H9 (cell line): ENCODE measurements around the gene ZFPM1. TPM values are rescaled to one million over a fixed set of nuclear protein-coding genes. Genes with fewer than 3 reads are reported as not detected.

ENCODE experiments used
- DNase-seq: peaks from one replicate; pipeline ENCODE4 v3.0.0-alpha.2; 2017
- H2AFZ ChIP-seq: one replicate; pipeline ENCODE4 v1.6.1; 2013; ENCODE audit warnings: mild to moderate bottlenecking, low read length, control low read depth, moderate library complexity
- H2AK5ac ChIP-seq: 2 replicates; pipeline ENCODE4 v1.6.1; 2013; ENCODE audit warnings: low read length, control low read depth, mixed read lengths; ENCODE audit not compliant: insufficient read length
- H2BK120ac ChIP-seq: one replicate; pipeline ENCODE4 v1.6.1; 2013; ENCODE audit warnings: low read depth, mild to moderate bottlenecking, low read length, control low read depth, inconsistent platforms; ENCODE audit not compliant: poor library complexity, severe bottlenecking
- H2BK12ac ChIP-seq: 2 replicates; pipeline ENCODE4 v1.6.1; 2013; ENCODE audit warnings: low read length, control low read depth, mixed read lengths, low read depth; ENCODE audit not compliant: insufficient read length
- H2BK15ac ChIP-seq: 2 replicates; pipeline ENCODE4 v1.6.1; 2013; ENCODE audit warnings: low read depth, low read length, control low read depth
- H2BK20ac ChIP-seq: one replicate; pipeline ENCODE4 v1.6.1; 2013; ENCODE audit warnings: low read depth, mild to moderate bottlenecking, low read length, control low read depth, inconsistent platforms; ENCODE audit not compliant: poor library complexity, severe bottlenecking
- H2BK5ac ChIP-seq: 2 replicates; pipeline ENCODE4 v1.6.1; 2013; ENCODE audit warnings: low read length, control low read depth, mixed read lengths; ENCODE audit not compliant: insufficient read length
- H3K14ac ChIP-seq: 2 replicates; pipeline ENCODE4 v1.6.1; 2013; ENCODE audit warnings: low read length, control low read depth; ENCODE audit not compliant: insufficient read depth
- H3K18ac ChIP-seq: 2 replicates; pipeline ENCODE4 v1.6.1; 2013; ENCODE audit warnings: low read depth, mild to moderate bottlenecking, mixed read lengths, low read length, control low read depth; ENCODE audit not compliant: insufficient read length
- H3K23ac ChIP-seq: 2 replicates; pipeline ENCODE4 v1.6.1; 2013; ENCODE audit warnings: low read length, control low read depth, mixed read lengths, low read depth; ENCODE audit not compliant: insufficient read length
- H3K23me2 ChIP-seq: 2 replicates; pipeline ENCODE4 v1.6.1; 2013; ENCODE audit warnings: low read depth, mild to moderate bottlenecking, mixed read lengths, low read length, control low read depth; ENCODE audit not compliant: insufficient read length, poor library complexity, severe bottlenecking
- H3K27ac ChIP-seq: 2 replicates; pipeline ENCODE4 v1.5.1; 2013; ENCODE audit warnings: low read length, control low read depth, mixed read lengths, low read depth; ENCODE audit not compliant: insufficient read length
- H3K27me3 ChIP-seq: 2 replicates; pipeline ENCODE4 v1.6.1; 2013; ENCODE audit warnings: low read length, control low read depth, inconsistent platforms; ENCODE audit not compliant: insufficient read depth
- H3K4ac ChIP-seq: 2 replicates; pipeline ENCODE4 v1.6.1; 2013; ENCODE audit warnings: low read depth, mild to moderate bottlenecking, control low read depth, inconsistent platforms, low read length, moderate library complexity
- H3K4me1 ChIP-seq: 2 replicates; pipeline ENCODE4 v1.6.1; 2013; ENCODE audit warnings: low read length, control low read depth, inconsistent platforms; ENCODE audit not compliant: insufficient read depth
- H3K4me2 ChIP-seq: 2 replicates; pipeline ENCODE4 v1.6.1; 2013; ENCODE audit warnings: low read length, control low read depth, mixed read lengths; ENCODE audit not compliant: insufficient read length, insufficient read depth
- H3K56ac ChIP-seq: 2 replicates; pipeline ENCODE4 v1.6.1; 2013; ENCODE audit warnings: low read depth, mild to moderate bottlenecking, mixed read lengths, low read length, control low read depth; ENCODE audit not compliant: insufficient read length
- H3K79me1 ChIP-seq: 2 replicates; pipeline ENCODE4 v1.6.1; 2013; ENCODE audit warnings: low read depth, mild to moderate bottlenecking, moderate library complexity, low read length, control low read depth, inconsistent platforms; ENCODE audit not compliant: insufficient read depth, poor library complexity, severe bottlenecking
- H3K79me2 ChIP-seq: 2 replicates; pipeline ENCODE4 v1.6.1; 2013; ENCODE audit warnings: low read length, control low read depth, inconsistent platforms; ENCODE audit not compliant: insufficient read depth
- H3K9ac ChIP-seq: 2 replicates; pipeline ENCODE4 v1.6.1; 2013; ENCODE audit warnings: low read length, control low read depth, mixed read lengths; ENCODE audit not compliant: insufficient read length; ENCODE audit errors: extremely low read depth
- H3K9me3 ChIP-seq: one replicate; pipeline ENCODE4 v1.6.1; 2013; ENCODE audit warnings: low read depth, low read length, inconsistent platforms; ENCODE audit not compliant: control insufficient read depth
- H3T11ph ChIP-seq: one replicate; pipeline ENCODE4 v1.6.1; 2013; ENCODE audit warnings: mild to moderate bottlenecking, low read length, control low read depth, inconsistent platforms
- H4K20me1 ChIP-seq: one replicate; pipeline ENCODE4 v1.6.1; 2013; ENCODE audit not compliant: control insufficient read depth, insufficient read length, insufficient read depth
- H4K5ac ChIP-seq: 2 replicates; pipeline ENCODE4 v1.6.1; 2013; ENCODE audit warnings: low read depth, mild to moderate bottlenecking, mixed read lengths, low read length, control low read depth; ENCODE audit not compliant: insufficient read length
- H4K8ac ChIP-seq: replicated peaks from 2 replicates; pipeline ENCODE4 v1.6.1; 2013; ENCODE audit warnings: low read length, control low read depth, mixed read lengths, low read depth; ENCODE audit not compliant: insufficient read length
- H4K91ac ChIP-seq: 2 replicates; pipeline ENCODE4 v1.6.1; 2013; ENCODE audit warnings: low read depth, mild to moderate bottlenecking, moderate library complexity, mixed read lengths, low read length, control low read depth; ENCODE audit not compliant: insufficient read length
- H3K27ac Mint-ChIP-seq, 3 experiments: 2 replicates in 2 of 3; 3 replicates in 1 of 3; pipeline ENCODE4 v1.8.0; 2020 to 2021; ENCODE audit warnings: mixed read lengths in 3 of 3, mild to moderate bottlenecking in 1 of 3, moderate library complexity in 1 of 3
- H3K27me3 Mint-ChIP-seq: 2 replicates; pipeline ENCODE4 v1.8.0; 2021; ENCODE audit warnings: low read depth, mild to moderate bottlenecking, moderate library complexity, mixed read lengths
- H3K36me3 Mint-ChIP-seq, 3 experiments: 2 replicates in 2 of 3; 3 replicates in 1 of 3; pipeline ENCODE4 v1.8.0; 2020 to 2021; ENCODE audit warnings: low read depth in 3 of 3, mixed read lengths in 3 of 3; ENCODE audit not compliant: insufficient read depth in 1 of 3
- H3K4me1 Mint-ChIP-seq, 2 experiments: 2 replicates each; pipeline ENCODE4 v1.8.0; 2020; ENCODE audit warnings: mixed read lengths in 2 of 2
- H3K4me3 Mint-ChIP-seq, 2 experiments: 2 replicates in 1 of 2; 3 replicates in 1 of 2; pipeline ENCODE4 v1.8.0; 2020 to 2021; ENCODE audit warnings: mild to moderate bottlenecking in 2 of 2, mixed read lengths in 2 of 2, moderate library complexity in 1 of 2
- H3K9me3 Mint-ChIP-seq, 2 experiments: 2 replicates in 1 of 2; 3 replicates in 1 of 2; pipeline ENCODE4 v1.8.0; 2020; ENCODE audit warnings: mild to moderate bottlenecking in 2 of 2, mixed read lengths in 2 of 2, moderate library complexity in 1 of 2
- CTCF ChIP-seq: fragments of 200-600 bp; sonication (generic); conservative IDR thresholded peaks from 3 replicates; pipeline ENCODE4 v1.8.0; 2021; ENCODE audit warnings: antibody characterized with exemption, mild to moderate bottlenecking
- WGBS: extraction: QIAGEN DNeasy Blood & Tissue Kit; methylation state at CpG from one replicate; pipeline ENCODE4 v1.1.7; 2013; ENCODE audit warnings: missing lambda C conversion rate, low lambda C conversion rate, mixed read lengths; ENCODE audit not compliant: insufficient read length; ENCODE audit errors: extremely low coverage; 5-methylcytosine and 5-hydroxymethylcytosine counted together
- total RNA-seq: library from RNA; stranded (reverse); gene quantifications from 2 replicates; pipeline ENCODE4 v1.2.1, GENCODE V29; 2021

Gene ZFPM1
- total RNA-seq, 1 experiment from 2014 or later: 3.6 TPM

- no CpG with 5 or more reads among the region's 12 CpGs for WGBS
- Mint-ChIP-seq H3K4me1 (peaks cover 2 to 14% of the 10 kb centered on the region in 2 experiments; a peak in 3 of 4 replicates), H3K27ac (no peak overlapping the region), H3K27me3 (peaks cover 2% of the 10 kb centered on the region; the same call in 1 of the 2 replicates), H3K9me3 (no peaks in the 10 kb centered on the region), H3K4me3 (no peak overlapping the region), H3K36me3 (peaks cover 4 to 21% (median 12%) of the 10 kb centered on the region in 3 experiments; a peak in 6 of 7 replicates)
- Histone ChIP-seq H2BK12ac (no peak overlapping the region), H3K14ac (no peak overlapping the region; the same call in 1 of the 2 replicates), H3K4ac (no peak overlapping the region), H2BK20ac (no peak overlapping the region), H4K20me1 (no peaks in the 10 kb centered on the region), H4K8ac (no peak overlapping the region), H4K91ac (no peak overlapping the region), H3K27ac (no peak overlapping the region), H3K27me3 (no peaks in the 10 kb centered on the region), H3K56ac (no peak overlapping the region), H3T11ph (no peak overlapping the region), H3K23ac (no peak overlapping the region), H3K18ac (no peak overlapping the region), H2AFZ (no peak overlapping the region), H3K79me1 (no peaks in the 10 kb centered on the region), H2BK5ac (no peak overlapping the region), H2BK15ac (no peak overlapping the region), H3K9me3 (no peaks in the 10 kb centered on the region), H2AK5ac (no peak overlapping the region), H3K23me2 (peaks cover 7% of the 10 kb centered on the region), H3K4me1 (no peaks in the 10 kb centered on the region), H3K4me2 (no peak overlapping the region), H3K9ac (no peak overlapping the region), H4K5ac (no peak overlapping the region), H2BK120ac (no peak overlapping the region), H3K79me2 (no peaks in the 10 kb centered on the region)
- no peak for TF ChIP-seq CTCF
- DNase-seq: no peak
Observed at GRCh38 chr16:88531346-88531745, 78.3 kb downstream of the ZFPM1 start.
